Neural progenitor cell (in vitro differentiated cells): ENCODE data around the gene RNF126. TPM values are rescaled to one million over a fixed set of nuclear protein-coding genes. Genes with fewer than 3 reads are reported as not detected.
"Not testable (repeated sequence)": the region's sequence is repeated elsewhere in the genome, so short reads cannot be mapped to it uniquely, and the experiment has no call there.

Experiments used
- DNase-seq: peaks from one replicate; pipeline ENCODE4 v3.0.0-alpha.2; 2016; ENCODE audit warnings: low spot score
- H2AFZ ChIP-seq: fragments of 200-600 bp; sonication (generic); replicated peaks from 2 replicates; pipeline ENCODE4 v1.6.1; 2016; ENCODE audit warnings: antibody characterized with exemption
- H3F3A ChIP-seq: fragments of 200-600 bp; sonication (generic); 2 replicates; pipeline ENCODE4 v1.6.1; 2016; ENCODE audit warnings: antibody characterized with exemption, low read depth
- H3K27ac ChIP-seq: fragments of 200-600 bp; sonication (generic); 2 replicates; pipeline ENCODE4 v1.5.1; 2016; ENCODE audit warnings: mild to moderate bottlenecking
- H3K27me3 ChIP-seq: fragments of 200-600 bp; sonication (generic); 2 replicates; pipeline ENCODE4 v1.6.1; 2016; ENCODE audit warnings: mild to moderate bottlenecking, moderate library complexity
- H3K36me3 ChIP-seq: fragments of 200-600 bp; sonication (generic); 2 replicates; pipeline ENCODE4 v1.5.1; 2016
- H3K4me1 ChIP-seq: fragments of 200-600 bp; sonication (generic); 2 replicates; pipeline ENCODE4 v1.6.1; 2016; ENCODE audit warnings: mixed run types
- H3K4me2 ChIP-seq: fragments of 200-600 bp; sonication (generic); 2 replicates; pipeline ENCODE4 v1.6.1; 2016
- H3K4me3 ChIP-seq: fragments of 200-600 bp; sonication (generic); 2 replicates; pipeline ENCODE4 v1.5.1; 2016
- H3K79me2 ChIP-seq: fragments of 200-600 bp; sonication (generic); 2 replicates; pipeline ENCODE4 v1.6.1; 2016; ENCODE audit warnings: low read depth
- H3K9ac ChIP-seq: fragments of 200-600 bp; sonication (generic); 2 replicates; pipeline ENCODE4 v1.6.1; 2016
- H3K9me3 ChIP-seq: fragments of 200-600 bp; sonication (generic); 2 replicates; pipeline ENCODE4 v1.5.1; 2016; ENCODE audit warnings: low read depth
- H4K20me1 ChIP-seq: fragments of 200-600 bp; sonication (generic); 2 replicates; pipeline ENCODE4 v1.6.1; 2016; ENCODE audit warnings: low read depth
- H3K27ac Mint-ChIP-seq: 3 replicates; pipeline ENCODE4 v1.8.0; 2021; ENCODE audit warnings: mixed read lengths
- H3K27me3 Mint-ChIP-seq: 2 replicates; pipeline ENCODE4 v1.8.0; 2022; ENCODE audit warnings: low read depth, mild to moderate bottlenecking, inconsistent platforms, moderate library complexity, mixed read lengths; ENCODE audit not compliant: insufficient read depth
- H3K36me3 Mint-ChIP-seq: 3 replicates; pipeline ENCODE4 v1.8.0; 2021; ENCODE audit warnings: mixed read lengths
- H3K4me1 Mint-ChIP-seq: 3 replicates; pipeline ENCODE4 v1.8.0; 2021; ENCODE audit warnings: mixed read lengths
- H3K4me3 Mint-ChIP-seq: 3 replicates; pipeline ENCODE4 v1.8.0; 2021; ENCODE audit warnings: mild to moderate bottlenecking, moderate library complexity, mixed read lengths
- H3K9me3 Mint-ChIP-seq: 3 replicates; pipeline ENCODE4 v1.8.0; 2020; ENCODE audit warnings: mixed read lengths
- CTCF ChIP-seq: fragments of 200-600 bp; sonication (generic); IDR thresholded peaks from 2 replicates; pipeline ENCODE4 v1.5.1; 2017; ENCODE audit warnings: antibody characterized with exemption, mild to moderate bottlenecking
- EZH2 ChIP-seq: fragments of 200-600 bp; sonication (generic); IDR thresholded peaks from 2 replicates; pipeline ENCODE4 v1.6.1; 2017; ENCODE audit warnings: antibody characterized with exemption, mild to moderate bottlenecking, moderate library complexity
- EZH2phosphoT487 ChIP-seq: fragments of 200-600 bp; sonication (generic); IDR thresholded peaks from 2 replicates; pipeline ENCODE4 v1.6.1; 2017; ENCODE audit warnings: antibody characterized with exemption
- total RNA-seq: library from RNA; depleted of rRNA; stranded (reverse); fragments of >200 nt; gene quantifications from 2 replicates; pipeline ENCODE4 v1.2.3, GENCODE V29; 2015; ENCODE audit warnings: low replicate concordance

The RNF126 gene
- total RNA-seq, 1 donor from 2014 or later, result 9.7 TPM

DNA sequence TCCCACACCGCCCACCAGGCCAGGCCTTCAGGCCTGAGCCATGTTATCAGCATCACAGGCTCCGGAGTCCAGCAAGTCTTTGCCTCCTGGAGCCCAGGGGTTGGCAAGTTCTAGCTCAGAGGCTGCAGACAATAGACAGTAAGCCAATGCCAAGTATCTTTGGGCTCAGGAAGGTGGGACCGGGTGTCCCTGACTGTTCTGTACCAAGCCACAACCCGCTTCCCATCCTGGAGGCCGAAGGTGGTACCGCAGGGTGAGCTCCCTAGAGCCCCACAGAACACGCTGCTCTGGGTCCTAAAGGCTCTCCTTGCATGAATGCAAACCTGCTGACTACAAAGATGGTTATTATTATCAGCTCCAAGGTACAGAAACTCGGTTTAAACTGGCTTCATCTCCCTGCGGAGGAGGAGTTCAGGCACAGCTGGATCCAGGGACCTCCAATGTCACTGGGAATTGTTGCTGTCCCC, 7.6 kb upstream of the RNF126 start:
- Mint-ChIP-seq H3K4me3 (no peak overlapping the region), H3K4me1 (peaks cover 6% of the 10 kb centered on the region), H3K9me3 (peaks cover 5% of the 10 kb centered on the region), H3K27me3 (peaks cover 10% of the 10 kb centered on the region), H3K27ac (no peak overlapping the region), H3K36me3 (no peaks in the 10 kb centered on the region)
- Histone ChIP-seq H3K9ac (no peak overlapping the region), H3K27ac (no peak overlapping the region), H4K20me1 (no peaks in the 10 kb centered on the region), H3K4me3 (no peak overlapping the region), H2AFZ (no peak overlapping the region), H3K79me2 (no peaks in the 10 kb centered on the region), H3K9me3 (no peaks in the 10 kb centered on the region), H3K36me3 (no peaks in the 10 kb centered on the region), H3K4me2 (no peak overlapping the region), H3K27me3 (peaks cover 15% of the 10 kb centered on the region), H3F3A (peaks cover 5% of the 10 kb centered on the region), H3K4me1 (no peaks in the 10 kb centered on the region)
- peak; percentile 10 for TF ChIP-seq CTCF
- TF ChIP-seq EZH2phosphoT487, result no peak
- DNase-seq, result no peak

DNA sequence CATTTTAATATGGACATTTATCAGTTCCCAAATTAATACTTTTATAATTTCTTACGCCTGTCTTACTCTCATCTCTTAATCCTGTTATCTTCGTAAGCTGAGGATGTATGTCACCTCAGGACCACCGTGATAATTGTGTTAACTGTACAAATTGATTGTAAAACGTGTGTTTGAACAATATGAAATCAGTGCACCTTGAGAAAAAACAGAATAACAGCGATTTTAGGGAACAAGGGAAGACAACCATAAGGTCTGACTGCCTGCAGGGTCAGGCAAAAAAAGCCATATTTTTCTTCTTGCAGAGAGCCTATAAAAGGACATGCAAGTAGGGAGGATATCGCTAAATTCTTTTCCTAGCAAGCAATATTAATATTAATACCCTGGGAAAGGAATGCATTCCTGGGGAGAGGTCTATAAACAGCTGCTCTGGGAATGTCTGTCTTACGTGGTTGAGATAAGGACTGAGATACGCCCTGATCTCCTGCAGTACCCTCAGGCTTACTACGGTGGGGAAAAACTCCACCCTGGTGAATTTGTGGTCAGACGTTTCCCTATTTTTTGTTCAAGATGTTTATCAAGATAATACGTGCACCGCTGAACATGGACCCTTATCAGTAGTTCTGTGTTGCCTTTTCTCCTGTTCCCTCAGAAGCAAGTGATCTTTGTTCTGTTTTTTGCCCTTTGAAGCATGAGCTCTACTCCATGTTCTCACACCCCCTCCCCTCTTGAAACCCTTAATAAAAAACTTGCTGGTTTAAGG, 5.8 kb upstream of the RNF126 start:
- not testable (repeated sequence) for H3K27ac Mint-ChIP-seq

DNA sequence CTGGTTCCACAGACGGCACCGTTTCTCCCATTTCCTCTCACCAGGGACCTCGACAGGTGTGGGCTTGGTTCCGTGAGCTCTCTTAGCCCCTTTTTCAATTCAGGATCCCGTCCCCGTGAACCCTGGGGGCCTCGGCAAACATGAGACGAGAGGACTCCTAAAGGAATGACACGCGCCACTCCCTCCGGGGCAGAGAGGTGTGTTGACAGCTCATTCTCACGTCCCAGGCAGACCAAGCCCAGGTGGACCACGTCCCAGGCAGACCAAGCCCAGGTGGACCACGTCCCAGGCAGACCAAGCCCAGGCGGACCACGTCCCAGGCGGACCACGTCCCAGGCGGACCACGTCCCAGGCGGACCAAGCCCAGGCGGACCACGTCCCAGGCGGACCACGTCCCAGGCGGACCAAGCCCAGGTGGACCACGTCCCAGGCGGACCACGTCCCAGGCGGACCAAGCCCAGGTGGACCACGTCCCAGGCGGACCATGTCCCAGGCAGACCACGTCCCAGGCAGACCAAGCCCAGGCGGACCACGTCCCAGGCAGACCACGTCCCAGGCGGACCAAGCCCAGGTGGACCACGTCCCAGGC, 4.1 kb upstream of the RNF126 start:
- not testable (repeated sequence) for H3K9me3 Mint-ChIP-seq, H3K4me1 ChIP-seq, H3K27me3 Mint-ChIP-seq, H3K36me3 Mint-ChIP-seq, H3K27me3 ChIP-seq, H3K9me3 ChIP-seq, H2AFZ ChIP-seq, H3K4me1 Mint-ChIP-seq, H4K20me1 ChIP-seq, H3K4me2 ChIP-seq, H3K27ac Mint-ChIP-seq, H3K9ac ChIP-seq, H3K27ac ChIP-seq, H3K79me2 ChIP-seq, H3K4me3 ChIP-seq, DNase-seq, H3K4me3 Mint-ChIP-seq, H3K36me3 ChIP-seq
- H3F3A ChIP-seq, result peaks cover 11% of the 10 kb centered on the region

More for the DNA sequence above, 5.8 kb upstream of the RNF126 start:
- H3K4me3 Mint-ChIP-seq, H3K4me1 ChIP-seq, H3K27me3 Mint-ChIP-seq, H3K27me3 ChIP-seq, H3K36me3 ChIP-seq, H2AFZ ChIP-seq, H4K20me1 ChIP-seq, H3K4me2 ChIP-seq, H3K9ac ChIP-seq, H3K79me2 ChIP-seq, H3K9me3 ChIP-seq, H3K9me3 Mint-ChIP-seq, H3K36me3 Mint-ChIP-seq, H3F3A ChIP-seq, H3K4me3 ChIP-seq, H3K27ac ChIP-seq, H3K4me1 Mint-ChIP-seq, DNase-seq: not testable (repeated sequence)

GRCh38 chr19:664913-665443, 2.0 kb upstream of the RNF126 start:
- H3K36me3 Mint-ChIP-seq, result no peaks in the 10 kb centered on the region
- peaks cover 15% of the 10 kb centered on the region for H3K4me1 Mint-ChIP-seq
- Histone ChIP-seq H3K4me3 (no peak overlapping the region), H3K9ac (no peak overlapping the region), H3K79me2 (peaks cover 30% of the 10 kb centered on the region), H3K36me3 (no peaks in the 10 kb centered on the region), H3F3A (peaks cover 11% of the 10 kb centered on the region), H3K4me1 (peaks cover 12% of the 10 kb centered on the region), H3K4me2 (no peak overlapping the region), H3K27me3 (peaks cover 7% of the 10 kb centered on the region), H4K20me1 (peaks cover 28% of the 10 kb centered on the region), H2AFZ (no peak overlapping the region), H3K9me3 (no peaks in the 10 kb centered on the region), H3K27ac (no peak overlapping the region)
- H3K9me3 Mint-ChIP-seq, result peaks cover 8% of the 10 kb centered on the region
- H3K27me3 Mint-ChIP-seq, result peaks cover 5% of the 10 kb centered on the region
- peak; percentile 95 for DNase-seq
- H3K4me3 Mint-ChIP-seq, result peak overlapping the region; percentile 86
- H3K27ac Mint-ChIP-seq, result no peak overlapping the region
- peak; percentile 93 for TF ChIP-seq CTCF
- TF ChIP-seq EZH2, result no peak
